ENCODE data around the gene TUBA4A.

TUBA4A gene

GRCh38 chr2:219248845-219249202 lies 4.9 kb downstream of the TUBA4A start:
- TF ChIP-seq, protein P1, sequence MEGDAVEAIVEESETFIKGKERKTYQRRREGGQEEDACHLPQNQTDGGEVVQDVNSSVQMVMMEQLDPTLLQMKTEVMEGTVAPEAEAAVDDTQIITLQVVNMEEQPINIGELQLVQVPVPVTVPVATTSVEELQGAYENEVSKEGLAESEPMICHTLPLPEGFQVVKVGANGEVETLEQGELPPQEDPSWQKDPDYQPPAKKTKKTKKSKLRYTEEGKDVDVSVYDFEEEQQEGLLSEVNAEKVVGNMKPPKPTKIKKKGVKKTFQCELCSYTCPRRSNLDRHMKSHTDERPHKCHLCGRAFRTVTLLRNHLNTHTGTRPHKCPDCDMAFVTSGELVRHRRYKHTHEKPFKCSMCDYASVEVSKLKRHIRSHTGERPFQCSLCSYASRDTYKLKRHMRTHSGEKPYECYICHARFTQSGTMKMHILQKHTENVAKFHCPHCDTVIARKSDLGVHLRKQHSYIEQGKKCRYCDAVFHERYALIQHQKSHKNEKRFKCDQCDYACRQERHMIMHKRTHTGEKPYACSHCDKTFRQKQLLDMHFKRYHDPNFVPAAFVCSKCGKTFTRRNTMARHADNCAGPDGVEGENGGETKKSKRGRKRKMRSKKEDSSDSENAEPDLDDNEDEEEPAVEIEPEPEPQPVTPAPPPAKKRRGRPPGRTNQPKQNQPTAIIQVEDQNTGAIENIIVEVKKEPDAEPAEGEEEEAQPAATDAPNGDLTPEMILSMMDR (IDR thresholded peaks at IDR 0.05; ENCODE audit: low read depth, low read length), result no peak
- TF ChIP-seq, protein P2, sequence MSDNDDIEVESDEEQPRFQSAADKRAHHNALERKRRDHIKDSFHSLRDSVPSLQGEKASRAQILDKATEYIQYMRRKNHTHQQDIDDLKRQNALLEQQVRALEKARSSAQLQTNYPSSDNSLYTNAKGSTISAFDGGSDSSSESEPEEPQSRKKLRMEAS (IDR thresholded peaks at IDR 0.05; ENCODE audit: low read depth, low read length), result no peak
- TF ChIP-seq POLR2A (IDR thresholded peaks at IDR 0.05; ENCODE audit: extremely low read depth, insufficient read length) (no peak), MYC (IDR thresholded peaks at IDR 0.05; ENCODE audit: low read depth, low read length) (no peak)
- H3K4me3 ChIP-seq (ENCODE audit: low read depth, low read length), result peak overlapping the region; percentile 52
- DNase-seq (ENCODE audit: low read depth), result no peak

DNA sequence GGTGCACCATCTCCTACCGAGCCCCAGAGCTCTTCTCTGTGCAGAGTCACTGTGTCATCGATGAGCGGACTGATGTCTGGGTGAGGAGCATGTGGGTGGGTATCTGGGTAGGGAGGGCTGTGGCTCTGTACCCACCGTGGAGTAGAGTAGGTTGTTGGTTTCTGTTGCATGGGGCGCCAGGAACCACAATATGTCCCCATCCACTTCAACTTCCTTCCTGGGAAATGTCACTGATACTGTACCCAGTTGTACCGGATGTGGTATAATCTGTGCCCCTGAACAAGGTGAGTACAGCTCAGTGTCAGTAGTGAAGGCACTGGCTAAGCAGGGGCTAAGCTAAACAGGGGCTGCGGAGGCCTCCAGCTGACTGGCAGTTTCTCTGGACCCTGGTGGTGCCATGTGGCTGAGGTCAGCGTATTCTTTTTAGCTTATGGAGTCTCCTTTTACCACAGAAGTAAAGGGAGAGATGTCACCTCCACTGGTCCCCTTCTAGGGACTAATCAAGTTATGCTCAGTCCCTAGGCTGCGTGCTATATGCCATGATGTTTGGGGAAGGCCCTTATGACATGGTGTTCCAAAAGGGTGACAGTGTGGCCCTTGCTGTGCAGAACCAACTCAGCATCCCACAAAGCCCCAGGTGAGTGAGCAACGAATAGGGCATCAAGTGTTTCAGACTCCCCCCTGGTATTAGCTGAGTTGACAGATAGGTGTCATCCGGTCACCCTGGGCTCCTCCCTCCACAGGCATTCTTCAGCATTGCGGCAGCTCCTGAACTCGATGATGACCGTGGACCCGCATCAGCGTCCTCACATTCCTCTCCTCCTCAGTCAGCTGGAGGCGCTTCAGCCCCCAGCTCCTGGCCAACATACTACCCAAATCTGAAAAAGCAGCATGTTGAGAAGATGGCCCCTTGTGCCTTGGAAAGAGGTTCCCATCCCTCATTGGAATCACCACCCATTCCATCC lies 5.8 kb downstream of the TUBA4A start:
- peak overlapping the region; percentile 12 for H3K4me3 ChIP-seq (ENCODE audit: low read depth, low read length)

DNA sequence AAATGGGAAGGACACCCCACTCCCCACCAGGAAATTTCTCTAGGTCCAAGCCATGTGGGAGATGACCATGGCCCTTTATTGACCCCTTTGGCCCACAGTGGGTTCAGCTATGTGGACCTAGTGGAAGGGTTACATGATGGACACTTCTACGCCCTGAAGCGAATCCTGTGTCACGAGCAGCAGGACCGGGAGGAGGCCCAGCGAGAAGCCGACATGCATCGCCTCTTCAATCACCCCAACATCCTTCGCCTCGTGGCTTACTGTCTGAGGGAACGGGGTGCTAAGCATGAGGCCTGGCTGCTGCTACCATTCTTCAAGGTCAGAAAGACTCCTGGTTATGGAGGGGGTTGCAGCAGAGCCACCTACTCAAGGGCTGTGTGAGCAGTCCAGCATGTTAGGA lies 7.2 kb downstream of the TUBA4A start:
- no peak for DNase-seq (ENCODE audit: low read depth)
- TF ChIP-seq POLR2A (IDR thresholded peaks at IDR 0.05; ENCODE audit: extremely low read depth, insufficient read length) (no peak), MYC (IDR thresholded peaks at IDR 0.05; ENCODE audit: low read depth, low read length) (no peak)
- TF ChIP-seq, protein P2 (IDR thresholded peaks at IDR 0.05; ENCODE audit: low read depth, low read length), result no peak
- TF ChIP-seq, protein P1 (IDR thresholded peaks at IDR 0.05; ENCODE audit: low read depth, low read length), result no peak
- H3K4me3 ChIP-seq (ENCODE audit: low read depth, low read length), result peak overlapping the region; percentile 91

More for the DNA sequence above, 5.8 kb downstream of the TUBA4A start:
- DNase-seq (ENCODE audit: low read depth), result peak; percentile 76
- no peak; the same call in 1 of the 2 replicates for TF ChIP-seq MYC (IDR thresholded peaks at IDR 0.05; ENCODE audit: low read depth, low read length)
- TF ChIP-seq POLR2A (IDR thresholded peaks at IDR 0.05; ENCODE audit: extremely low read depth, insufficient read length), result no peak
- TF ChIP-seq, protein P2 (IDR thresholded peaks at IDR 0.05; ENCODE audit: low read depth, low read length), result no peak
- TF ChIP-seq, protein P1 (IDR thresholded peaks at IDR 0.05; ENCODE audit: low read depth, low read length), result no peak

DNA sequence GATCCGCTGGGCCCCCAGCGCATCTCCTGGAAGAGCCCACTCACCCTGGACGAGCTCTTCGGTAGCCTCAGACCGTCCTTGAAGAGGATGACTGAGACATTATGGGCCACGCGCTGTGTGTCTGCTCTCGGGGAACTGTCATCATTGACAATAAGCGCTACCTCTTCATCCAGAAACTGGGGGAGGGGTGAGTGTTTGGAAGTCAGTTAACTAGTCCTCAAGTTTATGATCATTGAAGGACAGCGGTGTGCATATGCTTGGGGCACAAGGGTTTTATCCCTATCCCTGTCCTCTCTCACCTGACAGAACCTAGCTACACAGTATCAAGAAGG lies 7.9 kb downstream of the TUBA4A start:
- peak overlapping the region; percentile 91 for H3K4me3 ChIP-seq (ENCODE audit: low read depth, low read length)
- DNase-seq (ENCODE audit: low read depth), result peak; percentile 22
- TF ChIP-seq, protein P1 (IDR thresholded peaks at IDR 0.05; ENCODE audit: low read depth, low read length), result no peak
- TF ChIP-seq, protein P2 (IDR thresholded peaks at IDR 0.05; ENCODE audit: low read depth, low read length), result no peak
- TF ChIP-seq MYC (IDR thresholded peaks at IDR 0.05; ENCODE audit: low read depth, low read length) (no peak), POLR2A (IDR thresholded peaks at IDR 0.05; ENCODE audit: extremely low read depth, insufficient read length) (no peak)

- peak; percentile 95 for DNase-seq (ENCODE audit: low read depth)
- H3K4me3 ChIP-seq (ENCODE audit: low read depth, low read length), result peak within 1 kb of the TSS; percentile 91
- TF ChIP-seq, protein P1 (IDR thresholded peaks at IDR 0.05; ENCODE audit: low read depth, low read length), result no peak
- TF ChIP-seq POLR2A (IDR thresholded peaks at IDR 0.05; ENCODE audit: extremely low read depth, insufficient read length), result peak; percentile 82
Observed at GRCh38 chr2:219245148-219245898, 8.4 kb downstream of the TUBA4A start, which contains the start of the genes GLB1L and STK16. Gene GLB1L, minus strand, starts transcription at chr2:219245444. Its CDS starts 1,871 bp downstream, at chr2:219243573. Gene STK16, plus strand, starts transcription at chr2:219245479. Its CDS starts 521 bp downstream, at chr2:219246000.

All from NB4 (cell line).